ENCODE data around the gene TFE3. TPM values are rescaled to one million over a fixed set of nuclear protein-coding genes. Genes with fewer than 3 reads are reported as not detected.

Gene TFE3
- total RNA-seq, 1 experiment from 2014 or later = 71.7 TPM

DNA sequence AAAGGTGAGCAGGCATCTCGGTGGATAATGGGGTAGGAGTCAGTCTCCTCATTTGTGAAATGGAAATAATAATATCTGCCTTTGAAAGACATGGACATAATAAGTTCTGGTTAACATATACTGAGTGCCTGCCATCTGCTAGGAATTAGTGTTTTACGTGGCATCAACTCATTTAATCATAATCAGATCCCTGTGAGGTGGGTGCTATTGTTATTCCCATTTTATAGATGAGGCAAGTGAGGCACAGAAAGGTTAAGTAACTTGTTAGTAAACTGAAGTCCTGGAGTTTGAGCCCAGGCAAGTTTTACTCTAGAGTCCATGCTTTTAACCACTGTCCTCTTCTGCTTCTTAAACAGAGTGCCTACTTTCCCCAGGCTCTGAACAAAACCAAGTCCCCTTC is 23.1 kb upstream of the TFE3 start:
- BruUV-seq (replicated peaks) = no TSS peak
- DNase-seq (ENCODE audit: unreplicated experiment) = no peak
- H3K36me3 Mint-ChIP-seq (ENCODE audit: insufficient read depth, unreplicated experiment) = peaks cover 10% of the 10 kb centered on the region
- ChIA-PET POLR2A (interaction anchor here (1.0 kb wide), 1 partner anchor 26 kb away, joined by 3 read pairs; no protein-coding TSS in a partner anchor), CTCF (interaction anchor here (0.6 kb wide), 1 partner anchor 146 kb away, joined by 3 read pairs; no protein-coding TSS in a partner anchor)
- no peaks in the 10 kb centered on the region for H3K4me1 Mint-ChIP-seq (ENCODE audit: insufficient read depth, unreplicated experiment)
- TF ChIP-seq, protein P1, sequence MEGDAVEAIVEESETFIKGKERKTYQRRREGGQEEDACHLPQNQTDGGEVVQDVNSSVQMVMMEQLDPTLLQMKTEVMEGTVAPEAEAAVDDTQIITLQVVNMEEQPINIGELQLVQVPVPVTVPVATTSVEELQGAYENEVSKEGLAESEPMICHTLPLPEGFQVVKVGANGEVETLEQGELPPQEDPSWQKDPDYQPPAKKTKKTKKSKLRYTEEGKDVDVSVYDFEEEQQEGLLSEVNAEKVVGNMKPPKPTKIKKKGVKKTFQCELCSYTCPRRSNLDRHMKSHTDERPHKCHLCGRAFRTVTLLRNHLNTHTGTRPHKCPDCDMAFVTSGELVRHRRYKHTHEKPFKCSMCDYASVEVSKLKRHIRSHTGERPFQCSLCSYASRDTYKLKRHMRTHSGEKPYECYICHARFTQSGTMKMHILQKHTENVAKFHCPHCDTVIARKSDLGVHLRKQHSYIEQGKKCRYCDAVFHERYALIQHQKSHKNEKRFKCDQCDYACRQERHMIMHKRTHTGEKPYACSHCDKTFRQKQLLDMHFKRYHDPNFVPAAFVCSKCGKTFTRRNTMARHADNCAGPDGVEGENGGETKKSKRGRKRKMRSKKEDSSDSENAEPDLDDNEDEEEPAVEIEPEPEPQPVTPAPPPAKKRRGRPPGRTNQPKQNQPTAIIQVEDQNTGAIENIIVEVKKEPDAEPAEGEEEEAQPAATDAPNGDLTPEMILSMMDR (IDR thresholded peaks at IDR 0.05; ENCODE audit: unreplicated experiment) = no peak
- intact Hi-C loops (cut with micrococcal nuclease) = no loop called here
- no peak overlapping the region for H3K4me3 Mint-ChIP-seq (ENCODE audit: unreplicated experiment)
- H3K27me3 Mint-ChIP-seq (ENCODE audit: insufficient read depth, unreplicated experiment) = no peaks in the 10 kb centered on the region
- no peaks in the 10 kb centered on the region for H3K9me3 Mint-ChIP-seq (ENCODE audit: unreplicated experiment)
- no peak overlapping the region for H3K27ac Mint-ChIP-seq (ENCODE audit: low read depth, unreplicated experiment)

DNA sequence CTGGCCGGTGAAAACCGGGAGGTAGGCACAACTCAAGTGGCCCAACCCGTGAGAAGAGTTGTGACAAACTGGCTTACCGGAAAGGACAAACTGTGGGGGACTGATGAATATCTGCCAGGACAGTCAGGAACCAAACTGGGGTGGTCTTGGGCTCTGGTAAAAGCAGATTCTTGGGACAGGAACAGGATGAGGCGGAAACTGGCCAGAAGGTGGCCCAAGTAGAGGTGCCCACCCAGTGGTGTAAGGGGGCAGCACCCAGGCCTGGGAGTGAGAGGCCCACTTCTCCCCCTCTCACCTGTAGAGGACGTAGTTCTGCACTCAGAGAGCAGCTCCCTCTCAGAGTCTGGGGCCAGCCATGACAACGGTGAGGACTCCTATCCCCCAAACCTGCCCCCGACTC is 21.6 kb upstream of the TFE3 start:
- POLR2A ChIA-PET = interaction anchor here (0.7 kb wide), 1 partner anchor 434 kb away, joined by 3 read pairs; no protein-coding TSS in a partner anchor
- TF ChIP-seq, protein P1 (IDR thresholded peaks at IDR 0.05; ENCODE audit: unreplicated experiment) = no peak
- Mint-ChIP-seq H3K36me3 (ENCODE audit: insufficient read depth, unreplicated experiment) (peaks cover 10% of the 10 kb centered on the region), H3K4me3 (ENCODE audit: unreplicated experiment) (no peak overlapping the region), H3K27me3 (ENCODE audit: insufficient read depth, unreplicated experiment) (no peaks in the 10 kb centered on the region), H3K4me1 (ENCODE audit: insufficient read depth, unreplicated experiment) (no peaks in the 10 kb centered on the region), H3K27ac (ENCODE audit: low read depth, unreplicated experiment) (no peak overlapping the region), H3K9me3 (ENCODE audit: unreplicated experiment) (no peaks in the 10 kb centered on the region)
- intact Hi-C loops (cut with micrococcal nuclease) = no loop called here
- DNase-seq (ENCODE audit: unreplicated experiment) = no peak
- CTCF ChIA-PET = no interaction called here
- BruUV-seq (replicated peaks) = no TSS peak

DNA sequence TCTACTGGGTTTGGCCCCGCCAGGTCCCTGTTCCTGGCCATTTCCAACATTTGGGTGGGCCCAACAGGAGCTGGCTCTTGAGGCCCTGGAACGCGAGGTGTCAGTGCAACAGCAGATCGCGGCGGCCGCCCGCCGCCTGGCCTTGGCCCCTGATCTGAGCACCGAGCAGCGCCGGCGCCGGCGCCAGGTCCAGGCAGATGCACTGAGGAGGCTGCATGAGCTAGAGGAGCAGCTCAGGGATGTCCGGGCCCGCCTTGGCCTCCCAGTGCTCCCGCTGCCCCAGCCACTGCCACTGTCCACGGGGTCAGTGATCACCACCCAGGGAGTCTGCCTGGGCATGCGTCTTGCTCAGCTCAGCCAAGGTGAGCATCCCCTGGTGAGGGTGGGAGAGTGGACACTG is 21.1 kb upstream of the TFE3 start:
- H3K27ac Mint-ChIP-seq (ENCODE audit: low read depth, unreplicated experiment) = no peak overlapping the region

DNA sequence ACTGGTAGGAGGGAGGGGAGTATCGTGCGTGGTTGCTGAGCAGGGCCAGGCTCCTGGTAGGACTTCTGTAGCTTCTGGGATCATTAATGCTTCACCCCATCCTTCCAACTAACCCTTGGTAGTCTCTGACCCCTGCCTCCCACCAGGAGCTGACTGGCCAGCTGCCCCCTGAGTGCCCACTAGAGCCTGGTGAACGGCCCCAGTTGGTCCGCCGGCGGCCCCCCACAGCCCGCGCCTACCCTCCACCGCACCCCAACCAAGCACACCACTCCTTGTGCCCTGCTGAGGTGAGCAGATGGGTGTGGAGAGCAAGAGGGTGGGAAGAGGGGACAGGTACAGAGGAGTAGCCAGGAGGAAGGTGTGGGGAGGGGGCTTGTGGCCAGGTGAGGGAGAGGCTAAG is 20.6 kb upstream of the TFE3 start:
- DNase-seq (ENCODE audit: unreplicated experiment) = no peak
- no peaks in the 10 kb centered on the region for H3K9me3 Mint-ChIP-seq (ENCODE audit: unreplicated experiment)
- H3K4me3 Mint-ChIP-seq (ENCODE audit: unreplicated experiment) = no peak overlapping the region
- TF ChIP-seq, protein P1 (IDR thresholded peaks at IDR 0.05; ENCODE audit: unreplicated experiment) = no peak
- no peaks in the 10 kb centered on the region for H3K4me1 Mint-ChIP-seq (ENCODE audit: insufficient read depth, unreplicated experiment)
- CTCF ChIA-PET = interaction anchor here (0.5 kb wide), 1 partner anchor 109 kb away, joined by 3 read pairs; no protein-coding TSS in a partner anchor
- intact Hi-C loops (cut with micrococcal nuclease) = no loop called here
- POLR2A ChIA-PET = no interaction called here
- H3K27ac Mint-ChIP-seq (ENCODE audit: low read depth, unreplicated experiment) = no peak overlapping the region
- no TSS peak for BruUV-seq (replicated peaks)
- H3K27me3 Mint-ChIP-seq (ENCODE audit: insufficient read depth, unreplicated experiment) = no peaks in the 10 kb centered on the region
- peaks cover 10% of the 10 kb centered on the region for H3K36me3 Mint-ChIP-seq (ENCODE audit: insufficient read depth, unreplicated experiment)

More for the DNA sequence above, 21.1 kb upstream of the TFE3 start:
- H3K4me1 Mint-ChIP-seq (ENCODE audit: insufficient read depth, unreplicated experiment) = no peaks in the 10 kb centered on the region
- POLR2A ChIA-PET = interaction anchor here (0.7 kb wide), 1 partner anchor 433 kb away, joined by 3 read pairs; no protein-coding TSS in a partner anchor
- peaks cover 10% of the 10 kb centered on the region for H3K36me3 Mint-ChIP-seq (ENCODE audit: insufficient read depth, unreplicated experiment)
- DNase-seq (ENCODE audit: unreplicated experiment) = no peak
- intact Hi-C loops (cut with micrococcal nuclease) = no loop called here
- TF ChIP-seq, protein P1 (IDR thresholded peaks at IDR 0.05; ENCODE audit: unreplicated experiment) = no peak
- no peaks in the 10 kb centered on the region for H3K9me3 Mint-ChIP-seq (ENCODE audit: unreplicated experiment)
- no TSS peak for BruUV-seq (replicated peaks)
- H3K27me3 Mint-ChIP-seq (ENCODE audit: insufficient read depth, unreplicated experiment) = no peaks in the 10 kb centered on the region
- CTCF ChIA-PET = no interaction called here
- no peak overlapping the region for H3K4me3 Mint-ChIP-seq (ENCODE audit: unreplicated experiment)

Data from MCF 10A (cell line).